A673 (cell line): Measurements from ENCODE around the gene GABRG3. TPM values are rescaled to one million over a fixed set of nuclear protein-coding genes. Genes with fewer than 3 reads are reported as not detected.

ENCODE experiments used
- BruUV-seq: library from RNA; stranded (reverse); fragments of 400-500 nt; replicated peaks from 2 replicates; lab custom pipeline; 2021; lab: Mats Ljungman, UMichigan
- CTCF ChIA-PET: fragments of 300-600 bp; sonication (Branson Sonifier 250); formaldehyde crosslinking; loops from one replicate; lab custom pipeline; 2022; ENCODE audit warnings: antibody characterized with exemption; lab: Charles Lee
- POLR2A ChIA-PET: fragments of 300-600 bp; sonication (Branson Sonifier 250); formaldehyde crosslinking; loops from one replicate; lab custom pipeline; 2022; ENCODE audit warnings: antibody characterized with exemption; ENCODE audit not compliant: low non-redundant PET; lab: Charles Lee
- DNase-seq: peaks from one replicate; pipeline ENCODE4 v3.0.0-alpha.2; 2015; ENCODE audit warnings: low spot score
- H3K27ac ChIP-seq: fragments of 200-600 bp; sonication (generic); 2 replicates; pipeline ENCODE4 v1.5.1; 2016; ENCODE audit warnings: mixed run types, low read depth, mild to moderate bottlenecking, mixed read lengths, antibody characterized with exemption, low read length; ENCODE audit not compliant: poor library complexity, severe bottlenecking
- H3K27me3 ChIP-seq: fragments of 200-600 bp; sonication (generic); replicated peaks from 2 replicates; pipeline ENCODE4 v1.6.1; 2017; ENCODE audit warnings: mixed run types, low read depth, mild to moderate bottlenecking, mixed read lengths, antibody characterized with exemption, low read length; ENCODE audit not compliant: insufficient read depth, poor library complexity
- H3K36me3 ChIP-seq: fragments of 200-600 bp; sonication (generic); 2 replicates; pipeline ENCODE4 v1.6.1; 2016; ENCODE audit warnings: mixed run types, mild to moderate bottlenecking, mixed read lengths, antibody characterized with exemption, low read length; ENCODE audit not compliant: insufficient read depth, poor library complexity, severe bottlenecking
- H3K4me1 ChIP-seq: fragments of 200-600 bp; sonication (generic); 2 replicates; pipeline ENCODE4 v1.6.1; 2017; ENCODE audit warnings: mixed run types, mild to moderate bottlenecking, mixed read lengths, antibody characterized with exemption, low read length; ENCODE audit not compliant: insufficient read depth, poor library complexity, severe bottlenecking
- H3K4me3 ChIP-seq: fragments of 200-600 bp; sonication (generic); 2 replicates; pipeline ENCODE4 v1.5.1; 2016; ENCODE audit warnings: low read depth, mixed run types, mild to moderate bottlenecking, mixed read lengths, low read length; ENCODE audit not compliant: poor library complexity, severe bottlenecking
- H3K9me3 ChIP-seq: fragments of 200-600 bp; sonication (generic); 2 replicates; pipeline ENCODE4 v1.6.1; 2016; ENCODE audit warnings: mixed run types, low read depth, mild to moderate bottlenecking, mixed read lengths, antibody characterized with exemption, low read length; ENCODE audit not compliant: poor library complexity, severe bottlenecking
- EZH2 ChIP-seq: fragments of 200-600 bp; sonication (generic); IDR thresholded peaks from 2 replicates; pipeline ENCODE4 v1.6.1; 2017; ENCODE audit warnings: borderline replicate concordance, low read depth, mild to moderate bottlenecking, mixed read lengths, antibody characterized with exemption, low read length; ENCODE audit not compliant: poor library complexity, severe bottlenecking
- intact Hi-C: fragments of 100-400 bp; cut with micrococcal nuclease; formaldehyde crosslinking; loops from one replicate; pipeline ENCODE4 v1.10.0; 2022; ENCODE audit not compliant: unreplicated experiment
- total RNA-seq: library from RNA; stranded (reverse); gene quantifications from 2 replicates; pipeline ENCODE4 v1.2.3, GENCODE V29; 2021
- TF ChIP-seq, protein P1 (sequence below): fragments of 300-800, 200-600 bp; sonication (generic); conservative IDR thresholded peaks from 2 replicates; pipeline ENCODE4 v1.5.1; 2017; ENCODE audit warnings: low read depth, mild to moderate bottlenecking, antibody characterized with exemption, low read length, moderate library complexity, mixed read lengths

Gene GABRG3
- total RNA-seq, 1 experiment from 2014 or later = not detected

DNA sequence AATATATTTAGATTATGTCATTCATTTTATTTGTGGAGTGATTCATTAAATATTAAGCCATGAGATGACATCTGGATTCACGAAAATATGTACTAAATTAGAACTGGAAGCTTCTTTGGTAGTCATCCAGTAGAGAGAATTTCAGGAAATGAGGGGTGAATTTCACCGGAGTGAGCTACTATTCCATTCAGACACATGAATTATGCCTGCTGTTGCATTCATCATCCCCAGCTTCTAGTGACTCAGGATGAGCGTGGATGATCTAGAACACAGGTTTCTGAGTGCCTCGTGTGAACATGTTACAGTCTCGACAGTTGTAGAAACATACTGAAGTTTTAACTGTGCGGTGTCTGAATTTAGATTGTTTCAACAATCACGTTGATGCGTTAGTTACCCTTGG, 42.9 kb upstream of the GABRG3 start:
- Histone ChIP-seq H3K27me3 (no peaks in the 10 kb centered on the region), H3K4me1 (no peaks in the 10 kb centered on the region), H3K36me3 (no peaks in the 10 kb centered on the region), H3K4me3 (no peak overlapping the region), H3K9me3 (peaks cover 29% of the 10 kb centered on the region), H3K27ac (no peak overlapping the region)
- ChIA-PET POLR2A (no interaction called here), CTCF (no interaction called here)
- no TSS peak for BruUV-seq
- TF ChIP-seq EZH2 = no peak
- TF ChIP-seq, protein P1, sequence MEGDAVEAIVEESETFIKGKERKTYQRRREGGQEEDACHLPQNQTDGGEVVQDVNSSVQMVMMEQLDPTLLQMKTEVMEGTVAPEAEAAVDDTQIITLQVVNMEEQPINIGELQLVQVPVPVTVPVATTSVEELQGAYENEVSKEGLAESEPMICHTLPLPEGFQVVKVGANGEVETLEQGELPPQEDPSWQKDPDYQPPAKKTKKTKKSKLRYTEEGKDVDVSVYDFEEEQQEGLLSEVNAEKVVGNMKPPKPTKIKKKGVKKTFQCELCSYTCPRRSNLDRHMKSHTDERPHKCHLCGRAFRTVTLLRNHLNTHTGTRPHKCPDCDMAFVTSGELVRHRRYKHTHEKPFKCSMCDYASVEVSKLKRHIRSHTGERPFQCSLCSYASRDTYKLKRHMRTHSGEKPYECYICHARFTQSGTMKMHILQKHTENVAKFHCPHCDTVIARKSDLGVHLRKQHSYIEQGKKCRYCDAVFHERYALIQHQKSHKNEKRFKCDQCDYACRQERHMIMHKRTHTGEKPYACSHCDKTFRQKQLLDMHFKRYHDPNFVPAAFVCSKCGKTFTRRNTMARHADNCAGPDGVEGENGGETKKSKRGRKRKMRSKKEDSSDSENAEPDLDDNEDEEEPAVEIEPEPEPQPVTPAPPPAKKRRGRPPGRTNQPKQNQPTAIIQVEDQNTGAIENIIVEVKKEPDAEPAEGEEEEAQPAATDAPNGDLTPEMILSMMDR = no peak
- intact Hi-C loops = no loop called here
- DNase-seq = no peak

DNA sequence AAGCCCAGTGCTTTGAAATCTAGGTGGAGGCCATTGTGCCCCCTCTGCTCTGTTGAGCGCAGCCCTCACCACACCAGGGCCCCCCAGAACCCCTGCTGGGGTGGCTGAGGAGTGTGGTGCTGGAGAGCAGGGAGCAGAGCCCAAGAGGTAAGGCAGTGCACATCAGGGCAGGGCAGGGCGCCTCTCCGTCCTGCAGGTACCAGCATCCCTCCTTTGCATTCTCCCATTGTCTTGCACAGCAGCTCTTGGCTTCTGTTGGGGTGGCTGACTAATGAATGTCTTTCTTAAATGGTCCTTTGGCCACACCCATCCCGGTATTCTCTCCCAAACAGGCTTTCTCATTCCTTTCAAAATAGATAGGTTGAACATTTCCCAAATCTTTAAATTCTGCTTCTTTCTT, 41.4 kb upstream of the GABRG3 start:
- Histone ChIP-seq H3K27ac (no peak overlapping the region), H3K4me1 (no peaks in the 10 kb centered on the region), H3K9me3 (peaks cover 15% of the 10 kb centered on the region), H3K27me3 (no peaks in the 10 kb centered on the region), H3K36me3 (no peaks in the 10 kb centered on the region), H3K4me3 (no peak overlapping the region)
- POLR2A ChIA-PET = no interaction called here
- TF ChIP-seq EZH2 = no peak
- TF ChIP-seq, protein P1 = no peak
- CTCF ChIA-PET = no interaction called here
- no TSS peak for BruUV-seq
- no peak for DNase-seq
- intact Hi-C loops = no loop called here

DNA sequence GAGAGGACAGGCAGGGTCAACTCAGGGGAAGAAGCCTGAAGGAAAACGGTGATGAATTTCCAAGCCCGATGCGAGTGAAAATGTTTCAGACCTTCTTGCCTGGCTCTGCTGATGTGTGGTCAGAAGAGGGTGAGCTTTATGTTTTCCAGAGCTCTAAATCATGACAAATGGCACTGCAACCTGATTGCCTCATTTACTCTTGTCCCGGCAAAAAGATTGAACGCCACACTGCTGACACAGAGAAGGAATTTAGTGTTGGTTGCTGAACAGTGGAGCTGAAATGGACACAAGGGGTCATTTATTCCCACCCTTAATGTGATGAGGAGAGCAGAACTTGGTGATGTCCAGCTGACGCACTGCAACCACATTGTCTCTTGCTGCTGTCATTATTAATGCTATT, 36.1 kb upstream of the GABRG3 start:
- ChIA-PET CTCF (no interaction called here), POLR2A (no interaction called here)
- DNase-seq = no peak
- H3K9me3 ChIP-seq = peaks cover 19% of the 10 kb centered on the region
- no peak overlapping the region for H3K4me3 ChIP-seq
- BruUV-seq = no TSS peak
- no peak overlapping the region for H3K27ac ChIP-seq
- TF ChIP-seq, protein P1 = no peak
- no peak for TF ChIP-seq EZH2
- intact Hi-C loops = no loop called here
- no peaks in the 10 kb centered on the region for H3K36me3 ChIP-seq
- H3K27me3 ChIP-seq = no peaks in the 10 kb centered on the region
- no peaks in the 10 kb centered on the region for H3K4me1 ChIP-seq
